CD4-positive, alpha-beta T cell (primary cell): Measurements from ENCODE around the gene SERPINE3. TPM values are rescaled to one million over a fixed set of nuclear protein-coding genes. Genes with fewer than 3 reads are reported as not detected.

Source experiments
- ATAC-seq: fragments of 200-7000 bp; cut with Tn5 transposase; one replicate; pipeline ENCODE4 v1.10.0; 2022; ENCODE audit warnings: mild to moderate bottlenecking; ENCODE audit not compliant: poor library complexity
- CTCF ChIA-PET: fragments of 350-600 bp; sonication (Branson Sonifier 250); formaldehyde crosslinking; loops from one replicate; lab custom pipeline; 2021; ENCODE audit warnings: antibody characterized with exemption, inconsistent platforms; lab: Charles Lee
- POLR2A ChIA-PET: fragments of 350-600 bp; sonication (Branson Sonifier 250); formaldehyde crosslinking; loops from one replicate; lab custom pipeline; 2021; ENCODE audit warnings: antibody characterized with exemption, inconsistent platforms; lab: Charles Lee
- DNase-seq, 14 experiments: peaks; one replicate each; pipeline ENCODE4 v3.0.0-alpha.2; 2013 to 2020; ENCODE audit warnings: mixed read lengths in 2 of 14
- H3K27ac ChIP-seq, 2 donors: one replicate each; pipeline versions ENCODE4 v1.5.1 to v1.7.0; 2013; ENCODE audit warnings: low read length in 2 of 2, low read depth in 1 of 2, mild to moderate bottlenecking in 1 of 2
- H3K27me3 ChIP-seq, 2 experiments: 1 replicate in 1 of 2; 2 replicates in 1 of 2; pipeline versions ENCODE4 v1.6.1 to v1.7.0; 2013; ENCODE audit warnings: low read length in 2 of 2, control low read depth in 1 of 2, mild to moderate bottlenecking in 1 of 2, moderate library complexity in 1 of 2; ENCODE audit not compliant: insufficient read depth in 2 of 2, control insufficient read depth in 1 of 2
- H3K36me3 ChIP-seq: one replicate; pipeline ENCODE4 v1.6.1; 2013; ENCODE audit warnings: low read length, control low read depth; ENCODE audit not compliant: insufficient read depth
- H3K4me1 ChIP-seq: one replicate; pipeline ENCODE4 v1.6.1; 2013; ENCODE audit warnings: low read length, control low read depth; ENCODE audit not compliant: insufficient read depth
- H3K4me3 ChIP-seq: one replicate; pipeline ENCODE4 v1.5.1; 2013; ENCODE audit warnings: mild to moderate bottlenecking, low read length, moderate library complexity
- H3K9me3 ChIP-seq, 2 experiments: 1 replicate in 1 of 2; 2 replicates in 1 of 2; pipeline versions ENCODE4 v1.6.1 to v1.7.0; 2013; ENCODE audit warnings: low read length in 2 of 2, mild to moderate bottlenecking in 2 of 2, control low read depth in 1 of 2, moderate library complexity in 1 of 2; ENCODE audit not compliant: control insufficient read depth in 1 of 2, insufficient read depth in 1 of 2
- H3K27ac Mint-ChIP-seq: one replicate; pipeline ENCODE4 v1.8.0; 2020; ENCODE audit warnings: mixed read lengths
- H3K27me3 Mint-ChIP-seq: one replicate; pipeline ENCODE4 v1.8.0; 2021; ENCODE audit warnings: mixed read lengths
- H3K36me3 Mint-ChIP-seq: one replicate; pipeline ENCODE4 v1.8.0; 2021; ENCODE audit warnings: low read depth, mixed read lengths
- H3K4me1 Mint-ChIP-seq: one replicate; pipeline ENCODE4 v1.8.0; 2021; ENCODE audit warnings: low read depth, mixed read lengths
- H3K4me3 Mint-ChIP-seq: one replicate; pipeline ENCODE4 v1.8.0; 2020; ENCODE audit warnings: mild to moderate bottlenecking, mixed read lengths
- H3K9me3 Mint-ChIP-seq: one replicate; pipeline ENCODE4 v1.8.0; 2020; ENCODE audit warnings: mixed read lengths
- CTCF ChIP-seq: fragments of 200-600 bp; IDR thresholded peaks from one replicate; pipeline ENCODE4 v1.8.0; 2022; ENCODE audit warnings: antibody characterized with exemption, mild to moderate bottlenecking
- intact Hi-C, 2 experiments: fragments of 100-400 bp; cut with DNase I in 1 of 2; cut with micrococcal nuclease in 1 of 2; formaldehyde crosslinking; loops; one replicate each; pipeline versions ENCODE4 v1.15.1 to v1.9.0; 2023 to 2025; cut with DNase I, micrococcal nuclease
- total RNA-seq, 174 experiments: library from RNA in 2 of 174; stranded (reverse) in 2 of 174; gene quantifications; one replicate each; pipeline ENCODE4 v1.2.3 and lab custom pipeline; 2021 to 2026

Gene SERPINE3
- total RNA-seq, 2 experiments from 2014 or later = not detected

- Histone ChIP-seq H3K27ac (no peak overlapping the region), H3K27me3 (peaks cover 0 to 7% of the 10 kb centered on the region in 2 experiments), H3K4me3 (no peak overlapping the region), H3K4me1 (no peaks in the 10 kb centered on the region), H3K36me3 (no peaks in the 10 kb centered on the region), H3K9me3 (no peaks in the 10 kb centered on the region)
- no peak overlapping the region for H3K27ac Mint-ChIP-seq
- ATAC-seq (no peak), DNase-seq (no peak)
- no peaks in the 10 kb centered on the region for H3K9me3 Mint-ChIP-seq
- no peaks in the 10 kb centered on the region for H3K4me1 Mint-ChIP-seq
- POLR2A ChIA-PET = interaction anchor here (0.8 kb wide), 1 partner anchor 25 kb away, joined by 3 read pairs; no protein-coding TSS in a partner anchor
- no peak for TF ChIP-seq CTCF
- no peak overlapping the region for H3K4me3 Mint-ChIP-seq
- intact Hi-C loops = no loop called here
- H3K36me3 Mint-ChIP-seq = no peaks in the 10 kb centered on the region
- CTCF ChIA-PET = no interaction called here
- no peaks in the 10 kb centered on the region for H3K27me3 Mint-ChIP-seq
These were observed 28.3 kb upstream of the SERPINE3 start for GRCh38 chr13:51311231-51311630.

- intact Hi-C loops = no loop called here
- Mint-ChIP-seq H3K4me1 (no peaks in the 10 kb centered on the region), H3K36me3 (no peaks in the 10 kb centered on the region), H3K27me3 (no peaks in the 10 kb centered on the region), H3K4me3 (no peak overlapping the region), H3K27ac (no peak overlapping the region), H3K9me3 (no peaks in the 10 kb centered on the region)
- H3K9me3 ChIP-seq = no peaks in the 10 kb centered on the region
- TF ChIP-seq CTCF = no peak
- H3K36me3 ChIP-seq = no peaks in the 10 kb centered on the region
- ChIA-PET CTCF (no interaction called here), POLR2A (no interaction called here)
- no peak for ATAC-seq
- peaks cover 0 to 7% of the 10 kb centered on the region in 2 experiments for H3K27me3 ChIP-seq
- H3K4me1 ChIP-seq = no peaks in the 10 kb centered on the region
- no peak overlapping the region for H3K4me3 ChIP-seq
- DNase-seq = no peak
- H3K27ac ChIP-seq = no peak overlapping the region
These were observed 27.5 kb upstream of the SERPINE3 start for GRCh38 chr13:51311957-51312520.

GRCh38 chr13:51313619-51314018, 25.9 kb upstream of the SERPINE3 start:
- DNase-seq (no peak), ATAC-seq (no peak)
- Histone ChIP-seq H3K27me3 (peaks cover 0 to 7% of the 10 kb centered on the region in 2 experiments), H3K27ac (no peak overlapping the region), H3K4me1 (no peaks in the 10 kb centered on the region), H3K4me3 (no peak overlapping the region), H3K36me3 (no peaks in the 10 kb centered on the region), H3K9me3 (no peaks in the 10 kb centered on the region)
- POLR2A ChIA-PET = no interaction called here
- Mint-ChIP-seq H3K27ac (no peak overlapping the region), H3K36me3 (no peaks in the 10 kb centered on the region), H3K4me3 (no peak overlapping the region), H3K9me3 (no peaks in the 10 kb centered on the region), H3K4me1 (no peaks in the 10 kb centered on the region), H3K27me3 (no peaks in the 10 kb centered on the region)
- no peak for TF ChIP-seq CTCF
- CTCF ChIA-PET = no interaction called here
- intact Hi-C loops = no loop called here
